GM21367 (cell line): ENCODE data around the gene FAM217B.
A peak's percentile ranks its signal among the peaks of the same experiment; 100 is the strongest.
"Not testable (repeated sequence)": the region's sequence is repeated elsewhere in the genome, so short reads cannot be mapped to it uniquely, and the experiment has no call there.

Experiments
- ATAC-seq: cut with Tn5 transposase; IDR thresholded peaks from one replicate; pipeline ENCODE4 v1.9.1; 2021; ENCODE audit not compliant: unreplicated experiment

FAM217B gene

GRCh38 chr20:59938221-59938620 is 2.0 kb upstream of the FAM217B start:
- ATAC-seq: no peak

GRCh38 chr20:59938696-59939051 is 1.5 kb upstream of the FAM217B start:
- no peak for ATAC-seq

DNA sequence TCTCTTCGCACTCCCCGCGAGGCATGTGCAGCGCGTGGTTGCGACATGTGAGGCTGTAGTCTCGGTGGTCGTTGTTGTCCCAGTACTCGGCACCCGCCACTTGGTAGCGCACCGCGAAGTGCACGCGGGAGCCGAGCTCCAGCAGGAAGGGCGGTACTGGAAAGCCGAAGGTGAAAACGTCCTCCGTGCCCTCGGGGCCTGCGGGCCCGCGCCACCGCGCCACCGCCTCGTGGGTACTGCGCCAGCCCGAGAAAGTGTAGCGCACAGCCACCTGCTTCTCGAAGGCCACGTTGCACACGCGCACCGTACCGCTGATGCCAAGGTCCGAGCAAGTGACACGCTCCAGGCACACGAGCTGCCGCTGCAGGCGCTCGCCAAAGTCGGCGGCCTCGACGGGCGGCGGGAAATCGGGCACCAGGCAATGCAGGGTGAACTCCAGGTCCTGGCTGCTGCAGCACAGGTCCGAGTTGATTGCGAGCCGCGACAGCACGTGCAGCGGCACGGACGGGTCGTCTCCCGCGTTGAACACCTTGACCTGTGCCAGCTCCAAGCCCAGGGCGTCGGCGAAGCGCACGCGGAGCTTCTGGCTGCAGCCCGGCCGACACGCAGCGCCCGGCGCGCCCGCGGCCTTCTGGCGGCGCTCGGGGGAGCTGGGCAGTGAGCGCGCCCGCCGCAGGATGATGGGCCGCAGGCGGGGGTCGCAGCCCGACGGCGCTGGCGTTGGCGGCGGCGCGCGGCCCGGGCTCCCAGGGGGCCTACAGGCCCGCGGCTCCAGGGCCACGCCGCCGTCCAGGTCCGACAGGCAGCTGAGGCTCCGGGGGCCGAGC is 924 bp upstream of the FAM217B start:
- ATAC-seq: peak; percentile 10

DNA sequence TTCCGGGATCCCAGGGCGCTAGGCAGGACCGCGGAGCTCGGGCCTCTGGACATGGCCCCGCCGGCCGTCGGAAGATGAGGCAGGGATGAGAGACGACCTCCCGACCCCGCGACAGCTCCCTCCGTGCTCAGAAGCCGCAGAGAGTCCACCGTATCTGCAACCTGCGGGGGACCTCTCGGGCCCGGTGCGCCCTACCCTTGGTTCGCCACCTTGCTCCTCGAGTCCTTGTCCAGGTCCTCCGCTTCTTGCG is 385 bp upstream of the FAM217B start:
- ATAC-seq: peak; percentile 27

- peak; percentile 7 for ATAC-seq
Measured at GRCh38 chr20:59940956-59941294, 736 bp downstream of the FAM217B start.

GRCh38 chr20:59942245-59942644 is 2.1 kb downstream of the FAM217B start:
- no peak for ATAC-seq

- no peak for ATAC-seq
Measured at GRCh38 chr20:59944726-59945125, 4.5 kb downstream of the FAM217B start.

GRCh38 chr20:59945175-59945574 is 5.0 kb downstream of the FAM217B start:
- ATAC-seq: no peak

GRCh38 chr20:59945731-59946130 is 5.5 kb downstream of the FAM217B start:
- ATAC-seq: no peak

DNA sequence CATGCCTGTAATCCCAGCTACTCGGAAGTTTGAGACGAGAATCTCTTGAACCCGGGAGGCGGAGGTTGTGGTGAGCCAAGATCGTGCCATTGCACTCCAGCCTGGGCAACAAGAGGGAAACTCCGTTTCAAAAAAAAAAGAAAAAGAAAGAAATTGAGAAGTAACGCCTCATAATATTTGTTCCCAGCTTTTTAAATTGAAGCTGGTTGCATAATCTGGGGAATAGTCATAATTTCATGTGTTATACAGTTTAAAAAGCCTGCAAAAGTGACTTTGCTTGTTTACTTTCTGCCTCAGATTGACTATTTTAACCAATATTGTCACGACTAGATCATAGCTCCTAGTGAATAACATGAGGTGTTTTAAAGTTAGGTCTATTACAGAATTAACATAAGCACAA is 7.2 kb downstream of the FAM217B start:
- no peak for ATAC-seq

GRCh38 chr20:59948212-59948611 is 8.0 kb downstream of the FAM217B start:
- no peak for ATAC-seq

DNA sequence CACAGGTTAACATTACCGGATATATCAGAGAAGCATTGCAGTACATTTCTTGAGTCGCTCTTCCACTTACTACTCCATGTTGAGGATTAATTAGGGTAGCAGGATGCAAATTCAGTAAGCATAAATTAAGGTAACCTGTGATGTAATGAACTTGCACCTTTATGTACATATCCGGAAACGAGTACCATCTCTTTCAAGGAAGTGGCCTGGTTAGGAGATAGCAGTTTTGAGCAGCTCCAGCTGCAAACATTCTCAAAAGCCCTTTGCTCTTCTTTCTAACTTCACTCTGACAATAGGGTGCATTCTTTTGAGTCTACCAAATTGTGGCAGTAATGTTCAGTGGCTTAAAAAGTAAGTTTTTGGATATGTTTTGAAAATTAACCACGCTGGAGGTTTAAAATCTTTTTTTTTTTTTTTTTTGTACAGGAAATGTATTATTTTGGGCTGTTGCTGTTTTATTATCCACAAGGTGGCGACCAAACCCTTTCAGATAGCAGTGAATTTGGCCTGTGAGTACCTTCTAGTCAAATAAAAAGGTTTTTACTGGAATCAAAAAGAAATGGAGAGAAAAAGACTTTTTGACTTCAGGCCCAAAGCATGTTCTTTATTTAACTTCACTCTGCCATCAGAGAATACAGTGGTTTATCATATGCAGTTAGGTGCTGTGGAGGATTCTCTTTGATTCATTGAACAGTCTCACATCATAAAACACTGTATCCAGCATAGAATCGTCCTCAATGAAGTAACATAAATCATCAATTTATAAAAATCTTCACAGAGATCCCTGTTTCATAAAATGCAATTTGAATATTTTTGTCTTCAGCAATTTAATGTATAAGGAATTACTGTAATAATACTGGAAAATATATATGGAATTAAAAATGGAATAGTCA is 8.9 kb downstream of the FAM217B start:
- no peak for ATAC-seq

GRCh38 chr20:59949911-59950310 is 9.7 kb downstream of the FAM217B start:
- no peak for ATAC-seq

DNA sequence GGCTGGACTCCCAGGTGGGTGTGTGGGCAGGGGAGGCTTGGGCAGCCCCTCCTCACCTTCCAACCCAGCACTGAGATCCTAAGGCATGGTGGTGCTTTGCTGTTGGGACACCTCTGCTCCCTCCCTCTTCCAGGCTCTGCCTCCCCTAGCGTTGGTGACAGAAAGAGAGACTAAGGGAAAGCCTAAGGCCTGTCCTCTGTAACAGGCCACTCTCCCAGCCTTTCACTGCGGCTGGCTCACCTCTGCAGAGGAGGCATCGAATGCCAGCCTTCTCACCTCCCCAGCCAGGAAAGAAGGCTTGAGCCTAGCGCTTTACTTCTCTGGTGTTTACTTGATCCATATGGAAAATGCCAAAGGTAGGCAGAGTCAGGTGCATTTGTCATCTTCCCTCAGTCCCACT is 14.5 kb downstream of the FAM217B start:
- no peak for ATAC-seq

DNA sequence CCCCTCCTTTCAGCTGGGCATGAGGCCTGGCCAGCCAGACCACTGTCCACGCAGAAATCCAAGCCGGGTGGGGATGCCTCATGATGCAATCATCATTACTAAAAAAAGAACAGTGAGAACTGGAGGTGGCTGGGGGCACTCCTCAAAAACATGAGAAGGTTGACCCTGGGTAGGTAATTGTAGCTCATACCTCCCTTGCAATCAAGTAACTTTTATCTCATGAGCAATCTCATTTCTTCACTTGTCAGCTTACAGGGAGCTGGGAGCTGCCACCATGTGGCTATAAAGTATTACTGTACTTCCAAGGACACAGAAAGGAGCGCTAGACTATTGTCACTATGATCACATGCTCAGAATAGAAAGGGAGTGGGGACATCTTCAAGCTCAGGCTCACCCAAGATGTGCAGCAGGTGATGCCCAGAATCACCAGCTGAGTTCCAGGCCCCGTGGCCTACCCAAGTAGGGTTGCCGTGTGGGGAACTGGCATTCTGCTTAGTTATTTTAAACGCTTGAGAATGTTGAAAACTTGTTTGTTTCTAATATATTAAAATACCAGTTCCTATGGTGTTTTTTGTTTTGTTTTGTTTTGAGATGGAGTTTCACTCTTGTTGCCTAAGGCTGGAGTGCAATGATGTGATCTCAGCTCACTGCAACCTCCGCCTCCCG is 15.1 kb downstream of the FAM217B start:
- no peak for ATAC-seq

GRCh38 chr20:59957568-59957967 is 17.4 kb downstream of the FAM217B start:
- ATAC-seq: not testable (repeated sequence)

- no peak for ATAC-seq
Measured at GRCh38 chr20:59958123-59958522, 17.9 kb downstream of the FAM217B start, which contains the start of gene CDH26. Gene CDH26, plus strand, starts transcription at chr20:59958423. Its CDS starts 304 bp downstream, at chr20:59958727.

DNA sequence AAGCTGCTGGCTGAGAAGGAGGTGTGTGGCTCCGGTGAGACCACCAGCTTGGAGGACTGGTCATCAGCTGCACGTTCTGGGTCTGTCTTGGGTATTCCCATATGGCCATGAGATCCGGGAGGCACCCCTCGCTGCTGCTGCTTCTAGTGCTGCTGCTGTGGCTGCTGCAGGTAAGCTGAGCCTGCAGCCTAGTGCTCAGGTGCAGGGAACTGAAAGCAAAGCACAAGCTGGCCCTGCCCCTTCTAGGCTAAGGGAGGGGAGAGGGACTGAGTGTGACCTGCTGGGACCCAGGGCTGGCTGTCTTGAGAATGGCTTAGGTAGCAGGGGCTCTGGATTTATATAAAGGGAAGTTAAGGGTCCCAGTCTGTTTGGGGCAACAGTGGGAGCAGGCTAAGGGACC is 18.4 kb downstream of the FAM217B start:
- ATAC-seq: no peak

DNA sequence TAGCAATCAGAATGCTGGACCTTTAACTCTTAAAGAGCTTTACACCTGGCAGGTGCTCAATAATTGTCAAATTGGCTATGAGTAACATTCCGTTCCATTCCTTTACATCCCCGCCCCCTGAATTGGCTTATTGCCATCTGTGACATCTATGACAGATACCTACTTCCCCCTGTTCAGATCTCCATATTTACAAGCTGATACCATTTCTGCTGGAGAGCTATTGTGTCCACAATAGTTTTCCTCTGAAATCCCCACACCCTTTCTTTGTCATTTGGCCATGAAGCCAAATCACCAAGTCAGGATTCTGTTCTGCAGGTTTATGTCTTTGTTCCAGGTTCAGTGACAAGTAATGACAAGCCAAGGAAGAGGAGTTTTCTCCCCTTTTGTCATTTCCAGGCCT is 21.2 kb downstream of the FAM217B start:
- no peak for ATAC-seq

GRCh38 chr20:59962155-59962554 is 22.0 kb downstream of the FAM217B start:
- ATAC-seq: no peak

GRCh38 chr20:59966428-59966827 is 26.2 kb downstream of the FAM217B start:
- ATAC-seq: no peak

DNA sequence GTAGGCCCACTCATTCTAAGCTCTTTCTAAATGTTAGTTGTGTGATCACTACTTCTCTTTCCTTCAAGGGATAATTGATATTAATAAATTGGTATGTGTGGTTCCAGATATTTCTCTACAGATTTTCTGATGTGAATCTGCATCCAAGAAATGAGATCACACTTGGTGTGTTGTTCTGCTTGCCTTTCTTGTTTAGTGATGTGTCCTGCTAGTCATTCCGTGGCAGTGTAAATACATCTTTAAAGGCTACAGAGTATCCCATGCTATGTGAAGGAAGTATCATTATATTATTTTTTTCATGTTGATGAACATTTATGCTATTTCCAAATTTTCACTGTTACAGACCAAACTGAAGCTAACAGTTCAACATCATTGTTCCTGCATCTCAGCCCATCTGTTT is 31.2 kb downstream of the FAM217B start:
- ATAC-seq: no peak
